BJ (cell line): ENCODE measurements around the gene ZNF280B. TPM values are rescaled to one million over a fixed set of nuclear protein-coding genes. Genes with fewer than 3 reads are reported as not detected.

Source experiments
- CTCF ChIA-PET: fragments of 350-600 bp; formaldehyde crosslinking; extraction: SDS; loops from one replicate; lab custom pipeline; 2021; ENCODE audit warnings: antibody characterized with exemption, inconsistent platforms; lab: Yijun Ruan, JAX
- POLR2A ChIA-PET: fragments of 300-600 bp; sonication (Branson Sonifier 250); formaldehyde crosslinking; extraction: SDS; loops from one replicate; lab custom pipeline; 2021; ENCODE audit warnings: antibody characterized with exemption; lab: Charles Lee
- DNase-seq: peaks from one replicate; pipeline ENCODE4 v3.0.0-alpha.2; 2011; ENCODE audit warnings: low read depth
- H3K27me3 ChIP-seq: 2 replicates; pipeline ENCODE4 v1.6.0; 2011; ENCODE audit warnings: low read length; ENCODE audit not compliant: control insufficient read depth, insufficient read depth
- H3K36me3 ChIP-seq: 2 replicates; pipeline ENCODE4 v1.5.1; 2011; ENCODE audit warnings: low read length; ENCODE audit not compliant: control insufficient read depth, insufficient read depth
- H3K4me3 ChIP-seq: 2 replicates; pipeline ENCODE4 v1.5.1; 2011; ENCODE audit warnings: low read depth, mild to moderate bottlenecking, control low read depth, low read length
- CTCF ChIP-seq: IDR thresholded peaks from 2 replicates; pipeline ENCODE4 v1.5.1; 2011; ENCODE audit warnings: low read depth, mild to moderate bottlenecking, control low read depth, inconsistent platforms, low read length, moderate library complexity; ENCODE audit not compliant: insufficient read depth
- polyA plus RNA-seq: library from polyadenylated mRNA; depleted of rRNA; stranded (reverse); fragments of >200 nt; gene quantifications from 2 replicates; pipeline ENCODE4 v1.2.3, GENCODE V29; 2011

ZNF280B gene
- polyA plus RNA-seq, 1 experiment = 0.58 TPM

- TF ChIP-seq CTCF = peak; percentile 59
- ChIA-PET CTCF (interaction anchor here (0.6 to 4.8 kb wide), 29 partner anchors 8 to 503 kb away, joined by 3 to 50 read pairs (median 4); no protein-coding TSS in a partner anchor), POLR2A (no interaction called here)
- Histone ChIP-seq H3K4me3 (no peak overlapping the region), H3K36me3 (no peaks in the 10 kb centered on the region), H3K27me3 (no peaks in the 10 kb centered on the region; the same call in 1 of the 2 replicates)
- no peak for DNase-seq
These were observed 44.5 kb downstream of the ZNF280B start for GRCh38 chr22:22463855-22464540.

GRCh38 chr22:22462813-22463567, 45.6 kb downstream of the ZNF280B start:
- TF ChIP-seq CTCF = 0 out of 2 replicates have a peak, but pooled peaks have one; percentile 8
- CTCF ChIA-PET = interaction anchor here (0.6 to 4.8 kb wide), 17 partner anchors 7 to 504 kb away, joined by 3 to 50 read pairs (median 5); no protein-coding TSS in a partner anchor
- H3K27me3 ChIP-seq = no peaks in the 10 kb centered on the region; the same call in 1 of the 2 replicates
- no peaks in the 10 kb centered on the region for H3K36me3 ChIP-seq
- DNase-seq = no peak
- H3K4me3 ChIP-seq = no peak overlapping the region
- POLR2A ChIA-PET = no interaction called here

GRCh38 chr22:22461583-22461982, 47.0 kb downstream of the ZNF280B start:
- CTCF ChIA-PET = interaction anchor here (0.6 to 1.1 kb wide), 2 partner anchors 14 to 29 kb away, joined by 3 read pairs; no protein-coding TSS in a partner anchor
- POLR2A ChIA-PET = no interaction called here
- no peak for TF ChIP-seq CTCF

GRCh38 chr22:22461111-22461510, 47.4 kb downstream of the ZNF280B start:
- Histone ChIP-seq H3K4me3 (no peak overlapping the region), H3K27me3 (no peaks in the 10 kb centered on the region; the same call in 1 of the 2 replicates), H3K36me3 (no peaks in the 10 kb centered on the region)
- ChIA-PET POLR2A (no interaction called here), CTCF (interaction anchor here (0.6 to 1.1 kb wide), 2 partner anchors 14 to 28 kb away, joined by 3 read pairs; no protein-coding TSS in a partner anchor)
- DNase-seq = no peak
- TF ChIP-seq CTCF = no peak

More at GRCh38 chr22:22461583-22461982, 47.0 kb downstream of the ZNF280B start:
- H3K36me3 ChIP-seq = no peaks in the 10 kb centered on the region
- DNase-seq = no peak
- no peaks in the 10 kb centered on the region; the same call in 1 of the 2 replicates for H3K27me3 ChIP-seq
- no peak overlapping the region for H3K4me3 ChIP-seq

- no peaks in the 10 kb centered on the region for H3K36me3 ChIP-seq
- DNase-seq = no peak
- H3K4me3 ChIP-seq = no peak overlapping the region
- no peaks in the 10 kb centered on the region; the same call in 1 of the 2 replicates for H3K27me3 ChIP-seq
- peak; percentile 26; the same call in 1 of the 2 replicates for TF ChIP-seq CTCF
- ChIA-PET CTCF (no interaction called here), POLR2A (no interaction called here)
These were observed 47.9 kb downstream of the ZNF280B start for GRCh38 chr22:22460635-22461034.
